ENCODE results near the gene KPNA1. TPM values are rescaled to one million over a fixed set of nuclear protein-coding genes. Genes with fewer than 3 reads are reported as not detected.

The KPNA1 gene
- 21.1 and 24.9 TPM in 2 replicates for total RNA-seq

GRCh38 chr3:122514123-122515019, at the start of gene KPNA1:
TSS of gene KPNA1 (minus strand) at chr3:122514939. CDS start at chr3:122496565, 18,374 bp downstream.

DNA sequence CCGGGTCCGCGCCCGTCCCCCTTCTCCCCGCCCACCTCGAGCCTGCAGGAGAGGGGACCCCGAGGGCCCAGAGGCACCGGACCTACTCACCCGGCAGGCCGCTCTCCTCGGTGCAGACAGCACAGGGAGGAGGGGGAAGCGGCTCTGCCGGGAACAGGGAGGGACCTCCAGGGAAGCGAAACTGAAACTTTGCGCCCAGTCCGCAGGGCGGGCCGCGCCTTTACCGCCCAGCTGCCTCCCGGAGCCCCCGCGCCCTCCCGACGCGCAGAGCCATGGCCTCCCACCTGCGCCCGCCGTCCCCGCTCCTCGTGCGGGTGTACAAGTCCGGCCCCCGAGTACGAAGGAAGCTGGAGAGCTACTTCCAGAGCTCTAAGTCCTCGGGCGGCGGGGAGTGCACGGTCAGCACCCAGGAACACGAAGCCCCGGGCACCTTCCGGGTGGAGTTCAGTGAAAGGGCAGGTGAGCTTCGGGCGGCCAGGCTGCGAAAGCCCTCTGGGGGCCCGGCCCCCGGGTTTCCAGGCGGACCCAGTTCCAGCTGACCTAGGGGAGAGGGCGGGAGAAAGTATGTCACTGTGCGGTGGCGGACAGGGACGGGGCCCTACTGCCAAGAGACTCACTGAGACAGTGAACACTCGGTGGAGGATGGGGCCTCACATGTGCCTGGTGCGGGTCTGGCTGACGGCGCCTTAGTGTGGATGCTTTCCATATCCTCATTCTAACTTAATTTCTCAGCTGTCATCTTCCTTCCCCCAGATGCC, 49.6 kb upstream of the KPNA1 start, which contains the start of the genes DTX3L and PARP9:
Gene DTX3L (plus strand): TSS at position 184 of the 758 bp plus-strand sequence. CDS start 89 bp downstream, at position 273.
Gene PARP9 (minus strand): TSS at position 146 of the 758 bp plus-strand sequence. CDS start 4,680 bp downstream, outside the sequence.

DNA sequence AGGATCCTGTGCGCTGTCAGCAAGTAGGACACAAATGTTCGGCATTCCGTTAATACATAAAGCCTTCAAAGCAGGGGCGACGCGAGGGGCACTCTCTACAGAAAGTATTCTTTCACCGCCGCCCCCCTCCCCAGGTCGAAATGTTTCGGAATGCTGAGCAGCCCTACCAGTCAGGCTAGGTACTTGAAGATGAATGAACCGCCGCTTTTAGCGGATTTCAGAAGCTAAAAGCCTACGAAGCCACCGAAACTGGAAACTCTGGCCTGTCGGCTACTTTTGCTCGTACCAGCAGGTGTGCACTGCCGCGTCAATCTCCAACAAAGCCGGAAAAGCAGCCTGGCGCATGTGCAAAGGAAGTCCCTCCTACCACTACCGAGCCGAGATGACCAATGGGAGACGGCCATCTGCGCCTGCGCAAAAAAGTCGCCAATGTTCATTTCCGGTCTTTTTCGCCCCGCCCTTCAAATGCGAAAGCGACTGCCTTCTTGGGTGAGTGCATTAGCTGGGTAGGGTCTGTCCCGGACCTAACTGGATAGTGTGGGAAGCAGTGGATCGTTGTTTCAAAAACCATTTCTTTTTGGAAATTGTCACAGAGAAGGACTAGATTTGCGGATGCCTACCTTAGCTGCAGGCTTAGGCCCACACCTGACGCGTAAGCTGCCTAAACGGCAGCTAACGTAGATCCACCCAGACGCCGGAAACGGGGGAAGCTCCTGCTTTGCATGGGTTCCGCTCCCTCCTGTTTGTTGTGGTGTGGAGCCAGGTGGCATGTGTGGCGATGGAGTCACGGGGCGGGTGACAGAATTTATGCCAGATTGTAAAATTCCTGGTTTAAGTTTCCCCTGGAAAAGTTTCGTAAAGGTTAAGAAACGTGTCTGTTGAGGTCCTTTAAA, 98.7 kb downstream of the KPNA1 start, which contains the start of gene WDR5B:
Gene WDR5B (minus strand): TSS at position 301 of the 893 bp plus-strand sequence. CDS start 534 bp downstream, outside the sequence.

DNA sequence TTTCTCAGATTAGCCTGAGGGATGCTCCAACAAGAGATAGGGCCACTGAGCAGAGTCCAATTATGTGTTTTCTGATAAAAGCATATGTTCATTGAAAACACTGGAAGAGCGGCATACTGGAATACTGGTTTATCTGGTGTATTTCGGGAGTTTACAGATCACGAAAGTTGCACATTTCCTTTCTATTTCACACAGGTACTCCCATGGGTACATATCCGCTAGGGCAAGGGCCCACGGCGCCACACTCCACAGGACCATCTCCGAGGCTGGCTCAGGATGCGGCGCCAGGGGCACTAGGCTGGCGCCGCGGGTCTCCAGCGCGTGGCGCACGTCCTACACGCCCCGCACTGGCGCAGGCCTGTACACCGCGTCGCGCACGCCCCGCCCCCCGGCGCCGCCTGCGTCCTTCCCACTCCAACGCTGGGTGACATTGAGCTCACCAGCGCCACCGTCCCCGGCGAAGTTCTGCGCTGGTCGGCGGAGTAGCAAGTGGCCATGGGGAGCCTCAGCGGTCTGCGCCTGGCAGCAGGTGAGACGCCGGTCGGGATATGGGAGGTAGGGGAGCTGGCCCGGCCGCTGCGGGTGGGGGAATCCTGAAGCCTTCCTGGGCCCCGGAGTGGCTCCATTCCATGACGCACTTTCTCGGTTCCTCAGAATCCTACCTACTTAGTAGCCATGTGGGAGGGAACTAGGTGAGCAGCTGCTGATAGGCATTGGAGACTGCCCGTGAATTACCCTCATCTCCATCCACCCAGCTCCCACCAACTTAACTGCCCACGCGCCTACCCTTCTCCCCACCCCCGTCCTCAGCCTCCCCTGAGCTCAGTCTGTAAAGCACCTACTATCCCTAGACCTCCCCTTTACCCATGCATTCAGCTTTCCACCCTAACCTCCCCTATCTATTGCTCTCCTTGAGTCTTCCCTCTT, 130.7 kb downstream of the KPNA1 start, which contains the start of gene FAM162A:
Gene FAM162A (plus strand): TSS at position 412 of the 927 bp plus-strand sequence. CDS start 84 bp downstream, at position 496.

DNA sequence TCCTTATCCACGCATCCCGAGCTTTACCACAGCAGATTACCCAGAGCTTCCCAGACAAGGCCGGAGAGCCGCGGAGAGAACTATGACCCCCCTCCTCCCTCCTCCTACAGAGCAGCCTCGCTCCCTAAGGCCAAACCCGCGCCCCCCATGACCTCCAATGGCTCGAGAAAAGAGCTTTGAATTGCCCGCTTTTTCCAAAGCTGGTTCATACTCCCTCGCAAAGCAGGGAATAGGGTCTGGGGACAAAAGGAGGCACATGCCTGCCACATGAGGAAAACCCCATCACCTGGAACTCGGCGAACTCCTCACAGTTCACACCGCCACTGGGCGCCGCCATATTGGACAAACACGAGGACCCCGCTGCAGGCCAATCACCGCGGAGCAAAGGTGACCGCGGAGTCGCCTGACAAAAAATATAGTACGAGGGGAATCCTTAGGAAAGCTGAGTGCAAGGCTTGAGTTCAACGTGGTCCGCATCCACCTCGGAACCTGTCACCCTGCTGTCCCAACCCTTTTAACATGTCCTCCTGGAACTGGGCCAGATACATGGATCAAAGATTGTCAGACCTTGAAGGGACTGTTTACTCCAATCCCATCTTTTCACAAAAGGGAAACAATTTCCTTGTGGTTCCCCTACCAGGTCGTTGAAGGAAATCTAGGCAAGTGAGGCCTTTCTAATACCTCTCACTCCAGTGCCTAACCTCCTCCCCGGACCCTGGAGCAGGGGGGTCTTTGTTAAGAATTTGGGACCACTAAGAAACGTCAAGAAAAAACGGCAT, 131.7 kb downstream of the KPNA1 start, which contains the start of gene MIX23:
Gene MIX23 (minus strand): TSS at position 344 of the 779 bp plus-strand sequence. CDS start 7 bp downstream, at position 337.

Other genes with a start within 250 kb of the KPNA1 start
- 486 and 754 TPM in 2 replicates for gene CSTA, start 189.7 kb downstream of the KPNA1 start, total RNA-seq
- gene MIX23, start 131.7 kb downstream of the KPNA1 start, total RNA-seq: 17.5 and 31.5 TPM in 2 replicates
- gene FAM162A, start 130.8 kb downstream of the KPNA1 start, total RNA-seq: 32.1 and 44.3 TPM in 2 replicates
- 1.8 and 2.0 TPM in 2 replicates for gene WDR5B, start 98.9 kb downstream of the KPNA1 start, total RNA-seq
- 5.8 and 7.3 TPM in 2 replicates for gene PARP9, start 49.4 kb upstream of the KPNA1 start, total RNA-seq
- 8.5 and 10.9 TPM in 2 replicates for gene DTX3L, start 49.4 kb upstream of the KPNA1 start, total RNA-seq
- 0.04 TPM in 1 of 2 replicates, not detected in the other for gene PARP15, start 62.7 kb upstream of the KPNA1 start, total RNA-seq
- 7.4 and 13.7 TPM in 2 replicates for gene PARP14, start 165.9 kb upstream of the KPNA1 start, total RNA-seq

Data from hair follicular keratinocyte (primary cell).